ENCODE results near the gene SLC13A5.

DNA sequence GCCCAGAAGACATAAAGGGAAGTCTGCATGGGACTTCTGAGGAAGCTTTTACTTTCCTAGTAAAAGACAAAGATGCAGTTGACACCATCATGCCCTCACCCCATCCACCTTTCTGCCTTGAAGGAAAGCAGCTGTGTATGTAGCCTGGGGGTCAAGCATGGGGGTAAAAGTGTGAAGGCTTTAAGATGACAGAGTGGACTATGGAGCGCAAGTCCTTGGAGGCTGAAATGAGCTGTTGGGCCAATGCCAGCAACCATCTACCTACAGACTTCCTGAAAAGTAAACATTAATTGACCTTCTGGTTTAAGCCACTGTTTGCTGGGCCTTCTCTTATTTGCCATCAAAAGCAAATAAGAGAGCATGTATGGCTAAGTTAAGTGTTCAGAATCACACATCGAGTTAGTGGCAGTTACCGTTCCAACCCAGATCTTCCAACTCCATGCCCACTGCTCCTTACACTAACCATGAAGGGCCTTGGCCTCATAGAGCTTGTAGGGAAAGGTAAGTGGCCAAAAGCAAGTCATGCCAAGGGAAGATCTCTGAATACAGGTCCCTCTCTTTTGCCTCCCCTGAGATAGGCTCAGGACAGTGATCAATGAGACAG, 30.0 kb downstream of the SLC13A5 start:
- TF ChIP-seq POLR2A (IDR thresholded peaks at IDR 0.05) = no peak
- TF ChIP-seq, protein P1, sequence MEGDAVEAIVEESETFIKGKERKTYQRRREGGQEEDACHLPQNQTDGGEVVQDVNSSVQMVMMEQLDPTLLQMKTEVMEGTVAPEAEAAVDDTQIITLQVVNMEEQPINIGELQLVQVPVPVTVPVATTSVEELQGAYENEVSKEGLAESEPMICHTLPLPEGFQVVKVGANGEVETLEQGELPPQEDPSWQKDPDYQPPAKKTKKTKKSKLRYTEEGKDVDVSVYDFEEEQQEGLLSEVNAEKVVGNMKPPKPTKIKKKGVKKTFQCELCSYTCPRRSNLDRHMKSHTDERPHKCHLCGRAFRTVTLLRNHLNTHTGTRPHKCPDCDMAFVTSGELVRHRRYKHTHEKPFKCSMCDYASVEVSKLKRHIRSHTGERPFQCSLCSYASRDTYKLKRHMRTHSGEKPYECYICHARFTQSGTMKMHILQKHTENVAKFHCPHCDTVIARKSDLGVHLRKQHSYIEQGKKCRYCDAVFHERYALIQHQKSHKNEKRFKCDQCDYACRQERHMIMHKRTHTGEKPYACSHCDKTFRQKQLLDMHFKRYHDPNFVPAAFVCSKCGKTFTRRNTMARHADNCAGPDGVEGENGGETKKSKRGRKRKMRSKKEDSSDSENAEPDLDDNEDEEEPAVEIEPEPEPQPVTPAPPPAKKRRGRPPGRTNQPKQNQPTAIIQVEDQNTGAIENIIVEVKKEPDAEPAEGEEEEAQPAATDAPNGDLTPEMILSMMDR (IDR thresholded peaks at IDR 0.05) = no peak
